Peyer's patch (tissue), 4 donors: ENCODE data around the gene BTG4.

Source experiments
- POLR2A ChIP-seq, 2 donors: fragments of 450-650 bp; IDR thresholded peaks; one replicate each; pipeline ENCODE4 v1.5.1; 2017; ENCODE audit warnings: antibody characterized with exemption in 2 of 2, mild to moderate bottlenecking in 2 of 2, moderate library complexity in 2 of 2
- TF ChIP-seq, protein P1 (sequence below), 6 experiments: fragments of 450-650 bp in 4 of 6; fragments of 200-600 bp in 2 of 6; sonication (generic) in 1 of 6; IDR thresholded peaks; one replicate each; pipeline ENCODE4 v1.5.1; 2017 to 2019; ENCODE audit warnings: antibody characterized with exemption in 6 of 6, mild to moderate bottlenecking in 3 of 6, moderate library complexity in 1 of 6

DNA sequence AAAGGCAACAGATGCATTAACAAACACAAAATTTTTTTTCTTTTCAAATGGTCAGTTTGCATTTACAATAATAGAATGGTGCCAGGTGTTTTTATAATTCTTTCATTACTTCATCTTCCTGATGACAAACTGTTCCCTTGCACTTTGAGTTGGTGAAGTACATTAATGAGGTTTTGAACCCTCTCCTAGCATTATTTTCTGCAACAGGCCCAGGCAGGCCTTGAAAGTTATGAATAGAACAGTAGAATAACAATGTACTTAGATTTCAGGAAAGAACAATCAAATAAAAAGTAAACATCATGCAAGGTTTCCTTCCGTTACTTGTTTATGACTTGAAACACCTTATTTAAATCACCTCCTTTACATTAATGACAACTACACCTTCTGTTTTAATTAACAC lies 9.6 kb downstream of the BTG4 start:
- TF ChIP-seq, protein P1, sequence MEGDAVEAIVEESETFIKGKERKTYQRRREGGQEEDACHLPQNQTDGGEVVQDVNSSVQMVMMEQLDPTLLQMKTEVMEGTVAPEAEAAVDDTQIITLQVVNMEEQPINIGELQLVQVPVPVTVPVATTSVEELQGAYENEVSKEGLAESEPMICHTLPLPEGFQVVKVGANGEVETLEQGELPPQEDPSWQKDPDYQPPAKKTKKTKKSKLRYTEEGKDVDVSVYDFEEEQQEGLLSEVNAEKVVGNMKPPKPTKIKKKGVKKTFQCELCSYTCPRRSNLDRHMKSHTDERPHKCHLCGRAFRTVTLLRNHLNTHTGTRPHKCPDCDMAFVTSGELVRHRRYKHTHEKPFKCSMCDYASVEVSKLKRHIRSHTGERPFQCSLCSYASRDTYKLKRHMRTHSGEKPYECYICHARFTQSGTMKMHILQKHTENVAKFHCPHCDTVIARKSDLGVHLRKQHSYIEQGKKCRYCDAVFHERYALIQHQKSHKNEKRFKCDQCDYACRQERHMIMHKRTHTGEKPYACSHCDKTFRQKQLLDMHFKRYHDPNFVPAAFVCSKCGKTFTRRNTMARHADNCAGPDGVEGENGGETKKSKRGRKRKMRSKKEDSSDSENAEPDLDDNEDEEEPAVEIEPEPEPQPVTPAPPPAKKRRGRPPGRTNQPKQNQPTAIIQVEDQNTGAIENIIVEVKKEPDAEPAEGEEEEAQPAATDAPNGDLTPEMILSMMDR (IDR thresholded peaks at IDR 0.05) = no peak
- TF ChIP-seq POLR2A (IDR thresholded peaks at IDR 0.05) = no peak
